CD4-positive, alpha-beta memory T cell (primary cell): ENCODE measurements around the gene RHOH. TPM values are rescaled to one million over a fixed set of nuclear protein-coding genes. Genes with fewer than 3 reads are reported as not detected.

Experiments
- CTCF ChIA-PET: fragments of 350-600 bp; sonication (Branson Sonifier 250); formaldehyde crosslinking; loops from one replicate; lab custom pipeline; 2021; ENCODE audit warnings: inconsistent platforms; ENCODE audit not compliant: partially characterized antibody; lab: Charles Lee
- POLR2A ChIA-PET: fragments of 350-600 bp; sonication (Branson Sonifier 250); formaldehyde crosslinking; loops from one replicate; lab custom pipeline; 2021; ENCODE audit not compliant: partially characterized antibody; lab: Charles Lee
- DNase-seq, 5 donors: peaks; one replicate each; pipeline versions ENCODE4 v3.0.0 to v3.0.0-alpha.2; 2020 to 2022; ENCODE audit warnings: mixed read lengths in 1 of 5
- H3K27ac ChIP-seq: one replicate; pipeline ENCODE4 v1.7.0; 2013; ENCODE audit warnings: low read depth, low read length
- H3K27me3 ChIP-seq: 2 replicates; pipeline ENCODE4 v1.7.0; 2013; ENCODE audit warnings: mild to moderate bottlenecking, low read length, moderate library complexity; ENCODE audit not compliant: insufficient read depth
- H3K36me3 ChIP-seq: 2 replicates; pipeline ENCODE4 v1.7.0; 2013; ENCODE audit warnings: mild to moderate bottlenecking, low read length, moderate library complexity; ENCODE audit not compliant: insufficient read depth
- H3K4me1 ChIP-seq: 2 replicates; pipeline ENCODE4 v1.7.0; 2013; ENCODE audit warnings: mild to moderate bottlenecking, low read length, moderate library complexity; ENCODE audit not compliant: insufficient read depth
- H3K4me3 ChIP-seq, 2 donors: one replicate each; pipeline ENCODE4 v1.7.0; 2013; ENCODE audit warnings: low read length in 2 of 2, mild to moderate bottlenecking in 1 of 2
- H3K9me3 ChIP-seq, 2 donors: one replicate each; pipeline ENCODE4 v1.7.0; 2013; ENCODE audit warnings: low read length in 2 of 2, control low read depth in 1 of 2; ENCODE audit not compliant: control insufficient read depth in 1 of 2
- H3K27ac Mint-ChIP-seq, 7 donors: one replicate each; pipeline ENCODE4 v1.8.0; 2020 to 2021; ENCODE audit warnings: mixed read lengths in 7 of 7, mild to moderate bottlenecking in 6 of 7, inconsistent platforms in 3 of 7, moderate library complexity in 3 of 7
- H3K27me3 Mint-ChIP-seq, 2 donors: one replicate each; pipeline ENCODE4 v1.8.0; 2020 to 2021; ENCODE audit warnings: mixed read lengths in 2 of 2
- H3K36me3 Mint-ChIP-seq, 2 donors: one replicate each; pipeline ENCODE4 v1.8.0; 2020 to 2021; ENCODE audit warnings: mixed read lengths in 2 of 2, inconsistent platforms in 1 of 2, mild to moderate bottlenecking in 1 of 2
- H3K4me1 Mint-ChIP-seq, 4 donors: one replicate each; pipeline ENCODE4 v1.8.0; 2020 to 2021; ENCODE audit warnings: mixed read lengths in 4 of 4, mild to moderate bottlenecking in 1 of 4
- H3K4me3 Mint-ChIP-seq, 8 donors: one replicate each; pipeline ENCODE4 v1.8.0; 2020 to 2021; ENCODE audit warnings: mixed read lengths in 8 of 8, mild to moderate bottlenecking in 7 of 8, moderate library complexity in 6 of 8, inconsistent platforms in 3 of 8
- H3K9me3 Mint-ChIP-seq, 8 donors: one replicate each; pipeline ENCODE4 v1.8.0; 2020 to 2021; ENCODE audit warnings: mixed read lengths in 8 of 8, mild to moderate bottlenecking in 5 of 8, inconsistent platforms in 3 of 8, moderate library complexity in 1 of 8
- intact Hi-C: fragments of 100-400 bp; cut with micrococcal nuclease; formaldehyde crosslinking; loops from one replicate; pipeline ENCODE4 v1.15.1; 2023
- polyA plus RNA-seq, 2 donors: library from polyadenylated mRNA; unstranded; fragments of 300-500 nt; fragmentation: Illumina TruSeq; gene quantifications; one replicate each; pipeline ENCODE4 v1.2.3, GENCODE V29; 2021
- total RNA-seq, 2 experiments: library from RNA; stranded (reverse); gene quantifications; one replicate each; pipeline ENCODE4 v1.2.3, GENCODE V29; 2021

RHOH gene
- total and polyA plus RNA-seq, 4 experiments from 2014 or later, result 198 to 486 (median 233) TPM

DNA sequence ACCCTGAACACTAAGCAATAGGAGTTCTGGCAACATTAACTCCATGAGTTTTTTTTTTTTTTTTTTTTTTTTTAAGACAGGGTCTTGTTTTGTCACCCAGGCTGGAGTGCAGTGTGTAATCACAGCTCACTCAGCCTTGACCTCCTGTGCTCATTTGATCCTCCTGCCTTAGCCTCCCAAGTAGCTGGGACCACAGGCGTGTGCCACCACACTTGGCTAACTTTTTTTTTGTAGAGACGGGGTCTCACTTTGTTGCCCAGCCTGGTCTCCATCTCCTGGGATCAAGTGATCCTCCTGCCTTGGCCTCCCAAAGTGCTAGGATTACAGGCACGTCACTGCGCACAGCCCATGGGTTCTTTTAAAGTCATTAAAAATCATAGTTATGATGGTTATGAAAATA is 5.1 kb downstream of the RHOH start:
- H3K9me3 Mint-ChIP-seq, result peaks cover 0 to 5% (median 0%) of the 10 kb centered on the region in 8 donors
- no peaks in the 10 kb centered on the region for H3K27me3 ChIP-seq
- ChIA-PET CTCF (interaction anchor here (1.0 to 1.6 kb wide), 3 partner anchors 10 to 108 kb away, joined by 3 to 5 read pairs (median 3); no protein-coding TSS in a partner anchor), POLR2A (interaction anchor here (0.6 to 27.4 kb wide), 8 partner anchors 7 to 1539 kb away, joined by 3 to 1182 read pairs (median 7); partner anchors contain the start of gene RHOH)
- H3K4me3 Mint-ChIP-seq, result peak overlapping the region; percentile 95 to 100 (median 98)
- peak overlapping the region; percentile 84 to 98 for H3K4me3 ChIP-seq
- peaks cover 29 to 81% (median 37%) of the 10 kb centered on the region in 4 donors for H3K4me1 Mint-ChIP-seq
- H3K27me3 Mint-ChIP-seq, result no peaks in the 10 kb centered on the region
- intact Hi-C loops, result loop anchor here (2.0 to 5.0 kb wide), 2 partner anchors 13 to 145 kb away; partner anchors contain the start of gene N4BP2
- H3K27ac Mint-ChIP-seq, result peak overlapping the region; percentile 97 to 100 (median 100)
- no peak for DNase-seq
- peaks cover 43% of the 10 kb centered on the region for H3K4me1 ChIP-seq
- H3K27ac ChIP-seq, result peak overlapping the region; percentile 99
- H3K36me3 ChIP-seq, result no peaks in the 10 kb centered on the region
- peaks cover 37 to 85% of the 10 kb centered on the region in 2 donors for H3K36me3 Mint-ChIP-seq
- no peaks in the 10 kb centered on the region for H3K9me3 ChIP-seq

DNA sequence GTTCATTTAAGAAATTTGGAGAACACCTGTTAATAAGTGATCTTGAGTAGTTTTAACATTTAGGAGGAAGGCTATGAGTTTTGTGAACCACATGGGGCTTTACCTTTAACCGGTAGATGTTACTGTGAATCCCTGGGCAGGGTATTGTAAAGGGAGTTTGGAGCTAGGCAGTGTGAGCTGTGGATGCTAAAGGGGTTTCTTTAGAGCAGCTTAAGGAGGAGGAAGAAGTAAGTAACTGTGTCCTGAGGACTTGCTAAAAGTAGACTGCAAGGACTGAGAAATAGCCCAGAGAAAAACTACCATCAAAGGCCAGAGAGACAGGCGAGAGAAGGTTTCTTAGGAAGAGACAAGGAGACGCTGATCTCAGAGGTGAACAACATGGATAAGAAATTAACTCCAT is 5.6 kb downstream of the RHOH start:
- Histone ChIP-seq H3K4me3 (peak overlapping the region; percentile 84 to 98), H3K27ac (peak overlapping the region; percentile 99), H3K4me1 (peaks cover 49% of the 10 kb centered on the region), H3K9me3 (no peaks in the 10 kb centered on the region), H3K27me3 (no peaks in the 10 kb centered on the region), H3K36me3 (no peaks in the 10 kb centered on the region)
- CTCF ChIA-PET, result interaction anchor here (0.9 to 1.6 kb wide), 5 partner anchors 10 to 107 kb away, joined by 3 to 5 read pairs (median 3); no protein-coding TSS in a partner anchor
- intact Hi-C loops, result loop anchor here (5.0 kb wide), 1 partner anchor 145 kb away; the partner anchor contains the start of gene N4BP2
- H3K4me1 Mint-ChIP-seq, result peaks cover 33 to 84% (median 41%) of the 10 kb centered on the region in 4 donors
- peak overlapping the region; percentile 89 to 100 (median 100) for H3K27ac Mint-ChIP-seq
- POLR2A ChIA-PET, result interaction anchor here (0.9 to 27.4 kb wide), 7 partner anchors 8 to 114 kb away, joined by 3 to 1182 read pairs (median 9); partner anchors contain the start of gene RHOH
- H3K4me3 Mint-ChIP-seq, result peak overlapping the region; percentile 94 to 100 (median 96)
- DNase-seq, result no peak
- no peaks in the 10 kb centered on the region for H3K27me3 Mint-ChIP-seq
- peaks cover 41 to 83% of the 10 kb centered on the region in 2 donors for H3K36me3 Mint-ChIP-seq
- peaks cover 0 to 5% (median 0%) of the 10 kb centered on the region in 8 donors for H3K9me3 Mint-ChIP-seq

DNA sequence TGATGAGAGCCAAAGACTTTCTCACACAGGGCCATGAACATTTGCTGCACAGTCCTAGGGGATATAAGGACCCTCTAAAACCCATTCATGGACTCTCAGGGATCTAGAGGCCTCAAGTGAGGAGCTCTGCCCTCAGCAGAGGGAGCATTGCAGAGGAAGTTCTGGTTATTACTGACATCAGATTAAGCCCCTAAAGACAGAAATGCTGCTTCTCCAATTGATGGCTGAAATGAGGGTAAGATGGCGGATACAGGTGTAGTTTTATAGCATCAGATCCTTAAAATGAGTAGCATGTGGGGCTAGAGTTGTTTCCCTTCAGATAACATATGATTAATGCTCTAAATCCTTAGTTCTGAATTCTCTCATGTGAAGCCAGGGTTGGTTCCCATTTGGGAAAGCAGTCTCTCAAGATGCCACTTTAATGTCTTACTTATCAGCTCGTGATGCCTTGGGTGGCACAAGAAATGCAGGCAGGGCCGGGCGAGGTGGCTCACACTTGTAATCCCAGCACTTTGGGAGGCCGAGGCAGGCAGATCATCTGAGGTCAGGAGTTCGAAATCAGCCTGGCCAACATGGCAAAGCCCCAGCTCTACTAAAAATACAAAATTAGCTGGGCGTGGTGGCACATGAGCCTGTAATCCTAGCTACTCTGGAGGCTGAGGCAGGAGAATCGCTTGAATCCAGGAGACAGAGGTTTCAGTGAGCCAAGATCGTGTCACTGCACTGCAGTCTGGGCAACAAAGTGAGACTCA is 7.9 kb downstream of the RHOH start:
- H3K9me3 ChIP-seq, result no peaks in the 10 kb centered on the region
- intact Hi-C loops, result loop anchor here (1.0 to 5.0 kb wide), 3 partner anchors 9 to 147 kb away; partner anchors contain the start of gene N4BP2
- H3K4me1 ChIP-seq, result peaks cover 67% of the 10 kb centered on the region
- CTCF ChIA-PET, result interaction anchor here (0.8 to 2.4 kb wide), 13 partner anchors 7 to 113 kb away, joined by 3 to 10 read pairs (median 4); partner anchors contain the start of gene RHOH
- POLR2A ChIA-PET, result interaction anchor here (0.8 to 27.4 kb wide), 12 partner anchors 9 to 112 kb away, joined by 3 to 1182 read pairs (median 12); partner anchors contain the start of gene RHOH
- Mint-ChIP-seq H3K27me3 (no peaks in the 10 kb centered on the region), H3K4me3 (peak overlapping the region; percentile 86 to 100 (median 96)), H3K4me1 (peaks cover 42 to 87% (median 53%) of the 10 kb centered on the region in 4 donors), H3K9me3 (peaks cover 0 to 4% (median 0%) of the 10 kb centered on the region in 8 donors), H3K36me3 (peaks cover 37 to 75% of the 10 kb centered on the region in 2 donors), H3K27ac (peak overlapping the region; percentile 92 to 100 (median 96))
- no peaks in the 10 kb centered on the region for H3K36me3 ChIP-seq
- H3K27me3 ChIP-seq, result no peaks in the 10 kb centered on the region
- peak overlapping the region; percentile 55 to 67 for H3K4me3 ChIP-seq
- DNase-seq, result no peak
- peak overlapping the region; percentile 99 for H3K27ac ChIP-seq

DNA sequence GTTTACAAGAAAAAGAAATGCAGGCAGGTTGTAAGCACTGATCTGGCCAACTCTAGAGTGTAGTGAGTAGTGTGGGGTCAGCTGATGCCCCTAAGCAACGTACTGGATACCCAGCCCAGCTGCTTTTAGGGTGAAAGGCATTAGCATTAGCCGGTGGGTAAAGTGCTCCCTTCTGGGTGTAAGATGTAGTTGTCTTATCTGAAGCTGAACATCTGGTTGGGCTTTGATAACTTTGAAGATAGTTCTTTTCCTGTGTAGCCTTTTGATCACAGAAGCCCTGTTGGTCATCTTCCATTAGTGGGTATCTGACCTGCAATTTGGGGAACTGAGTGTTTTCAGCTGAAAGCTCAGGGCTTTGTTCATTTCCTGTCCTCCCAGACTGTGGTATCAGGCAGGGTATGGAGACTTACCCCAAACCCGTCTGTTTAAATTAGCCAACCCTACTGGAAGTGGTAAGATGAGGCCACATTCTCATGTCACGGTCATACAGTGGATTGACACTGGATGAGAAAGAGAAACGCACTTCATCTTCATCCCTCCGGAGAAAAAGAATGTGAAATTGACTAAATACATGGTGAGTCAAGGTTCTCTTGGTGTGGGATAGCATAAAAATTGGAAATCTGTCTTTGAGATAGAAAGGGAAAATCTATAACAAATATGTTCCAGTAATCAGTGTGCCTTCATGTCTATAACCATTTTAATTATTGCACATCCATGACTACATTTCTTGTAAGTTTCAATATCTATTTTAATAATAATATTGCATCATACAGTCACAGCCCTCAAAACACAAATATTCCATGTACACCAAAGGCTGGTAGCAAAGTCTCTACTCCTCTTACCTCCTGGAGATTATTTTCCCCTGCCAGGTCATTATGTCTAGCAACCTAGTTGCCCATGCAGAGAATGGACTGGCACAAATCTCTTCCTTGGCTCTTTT is 8.7 kb downstream of the RHOH start:
- Mint-ChIP-seq H3K36me3 (peaks cover 43 to 73% of the 10 kb centered on the region in 2 donors), H3K9me3 (peaks cover 0 to 4% (median 0%) of the 10 kb centered on the region in 8 donors), H3K27ac (peak overlapping the region; percentile 92 to 100 (median 96)), H3K27me3 (no peaks in the 10 kb centered on the region), H3K4me1 (peaks cover 48 to 87% (median 61%) of the 10 kb centered on the region in 4 donors), H3K4me3 (peak overlapping the region; percentile 86 to 100 (median 96))
- peak overlapping the region; percentile 99 for H3K27ac ChIP-seq
- peaks cover 5% of the 10 kb centered on the region for H3K36me3 ChIP-seq
- CTCF ChIA-PET, result interaction anchor here (0.8 to 3.3 kb wide), 14 partner anchors 8 to 112 kb away, joined by 3 to 31 read pairs (median 6); partner anchors contain the start of gene RHOH
- peaks cover 75% of the 10 kb centered on the region for H3K4me1 ChIP-seq
- no peaks in the 10 kb centered on the region for H3K27me3 ChIP-seq
- H3K9me3 ChIP-seq, result no peaks in the 10 kb centered on the region
- DNase-seq, result peak in 4 of 5 donors; percentile 44 to 68 (median 49)
- intact Hi-C loops, result loop anchor here (1.0 to 2.0 kb wide), 3 partner anchors 7 to 33 kb away; no protein-coding TSS in a partner anchor
- POLR2A ChIA-PET, result interaction anchor here (0.7 to 27.4 kb wide), 12 partner anchors 8 to 111 kb away, joined by 3 to 1182 read pairs (median 12); partner anchors contain the start of gene RHOH
- peak overlapping the region; percentile 39 to 67 for H3K4me3 ChIP-seq

DNA sequence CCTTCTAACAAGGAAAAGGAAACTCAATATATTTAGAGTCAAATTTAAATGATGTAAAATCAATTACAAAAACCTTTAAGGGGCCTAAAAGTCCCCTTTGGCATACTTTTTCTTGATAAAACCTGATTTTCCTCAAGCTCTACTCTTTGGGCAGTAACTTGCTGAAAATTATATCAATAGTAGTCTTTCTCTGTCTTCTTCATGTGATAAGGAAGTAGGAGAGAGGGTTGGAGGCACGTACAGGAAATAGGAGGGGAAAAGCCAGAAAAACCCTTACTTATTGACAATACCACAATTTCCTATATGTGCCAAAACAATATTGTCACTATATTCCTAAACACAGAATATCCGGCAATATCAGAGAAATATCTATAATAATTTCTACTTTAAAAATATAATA is 9.6 kb downstream of the RHOH start:
- H3K4me3 Mint-ChIP-seq, result peak overlapping the region; percentile 86 to 100 (median 96)
- peaks cover 56 to 86% (median 68%) of the 10 kb centered on the region in 4 donors for H3K4me1 Mint-ChIP-seq
- ChIA-PET POLR2A (interaction anchor here (1.0 to 27.4 kb wide), 9 partner anchors 7 to 111 kb away, joined by 3 to 1182 read pairs (median 29); partner anchors contain the start of gene RHOH), CTCF (interaction anchor here (1.3 to 3.3 kb wide), 9 partner anchors 9 to 103 kb away, joined by 4 to 31 read pairs (median 9); partner anchors contain the start of gene RHOH)
- no peaks in the 10 kb centered on the region for H3K27me3 Mint-ChIP-seq
- Histone ChIP-seq H3K9me3 (no peaks in the 10 kb centered on the region), H3K4me3 (peak overlapping the region; percentile 39 to 67), H3K4me1 (peaks cover 82% of the 10 kb centered on the region), H3K27me3 (no peaks in the 10 kb centered on the region), H3K36me3 (peaks cover 5% of the 10 kb centered on the region), H3K27ac (peak overlapping the region; percentile 99)
- peaks cover 0 to 4% (median 0%) of the 10 kb centered on the region in 8 donors for H3K9me3 Mint-ChIP-seq
- intact Hi-C loops, result loop anchor here (1.0 kb wide), 1 partner anchor 8 kb away; no protein-coding TSS in a partner anchor
- H3K27ac Mint-ChIP-seq, result peak overlapping the region; percentile 92 to 100 (median 96)
- DNase-seq, result peak in 1 of 5 donors; percentile 60
- H3K36me3 Mint-ChIP-seq, result peaks cover 45 to 69% of the 10 kb centered on the region in 2 donors

GRCh38 chr4:40209401-40209800 is 12.6 kb downstream of the RHOH start:
- peaks cover 0 to 1% (median 0%) of the 10 kb centered on the region in 8 donors for H3K9me3 Mint-ChIP-seq
- Histone ChIP-seq H3K27ac (peak overlapping the region; percentile 62), H3K27me3 (no peaks in the 10 kb centered on the region), H3K4me1 (peaks cover 91% of the 10 kb centered on the region), H3K4me3 (no peak overlapping the region), H3K36me3 (peaks cover 11% of the 10 kb centered on the region), H3K9me3 (no peaks in the 10 kb centered on the region)
- peak in 1 of 5 donors; percentile 50 for DNase-seq
- intact Hi-C loops, result no loop called here
- H3K27ac Mint-ChIP-seq, result peak overlapping the region; percentile 91 to 100 (median 94)
- peaks cover 54 to 73% of the 10 kb centered on the region in 2 donors for H3K36me3 Mint-ChIP-seq
- ChIA-PET POLR2A (interaction anchor here (13.1 to 27.4 kb wide), 3 partner anchors 15 to 100 kb away, joined by 124 to 1182 read pairs (median 357); partner anchors contain the start of gene RHOH), CTCF (interaction anchor here (1.4 to 3.3 kb wide), 2 partner anchors 18 to 21 kb away, joined by 4 to 31 read pairs; no protein-coding TSS in a partner anchor)
- peaks cover 68 to 91% (median 80%) of the 10 kb centered on the region in 4 donors for H3K4me1 Mint-ChIP-seq
- H3K27me3 Mint-ChIP-seq, result no peaks in the 10 kb centered on the region
- peak overlapping the region; percentile 52 to 91 (median 84) for H3K4me3 Mint-ChIP-seq
